NCI-H2081 (cell line): Measurements from ENCODE around the gene ARMC2.

ENCODE experiments used
- DNase-seq, 2 experiments: peaks; one replicate each; lab custom pipeline; 2025; lab: John Stamatoyannopoulos, UW

The ARMC2 gene

GRCh38 chr6:108988296-108988695, 140.1 kb downstream of the ARMC2 start:
- DNase-seq, result no peak

GRCh38 chr6:108988765-108989164, 140.5 kb downstream of the ARMC2 start:
- DNase-seq, result no peak

DNA sequence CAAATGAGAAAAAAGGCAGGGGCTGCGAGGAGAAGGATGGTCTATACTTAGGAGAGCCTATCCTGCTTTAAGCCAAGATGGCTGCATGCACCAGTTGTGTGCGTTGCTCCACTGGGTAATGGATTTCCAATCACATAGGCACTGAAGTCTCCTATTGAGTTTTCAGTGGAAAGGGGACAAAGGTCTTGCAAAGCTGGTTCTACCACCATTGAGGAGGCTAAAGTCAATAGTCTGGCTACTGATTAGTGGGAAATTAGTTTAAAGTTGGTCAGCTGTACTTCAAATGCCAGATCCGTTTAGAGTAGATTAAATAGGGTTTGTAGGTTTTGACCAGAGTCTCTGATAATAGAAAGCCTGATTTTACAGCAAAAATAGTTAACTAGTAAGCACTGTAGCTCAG, 141.5 kb downstream of the ARMC2 start:
- DNase-seq, result no peak

GRCh38 chr6:108993876-108994275, 145.7 kb downstream of the ARMC2 start:
- DNase-seq, result no peak

DNA sequence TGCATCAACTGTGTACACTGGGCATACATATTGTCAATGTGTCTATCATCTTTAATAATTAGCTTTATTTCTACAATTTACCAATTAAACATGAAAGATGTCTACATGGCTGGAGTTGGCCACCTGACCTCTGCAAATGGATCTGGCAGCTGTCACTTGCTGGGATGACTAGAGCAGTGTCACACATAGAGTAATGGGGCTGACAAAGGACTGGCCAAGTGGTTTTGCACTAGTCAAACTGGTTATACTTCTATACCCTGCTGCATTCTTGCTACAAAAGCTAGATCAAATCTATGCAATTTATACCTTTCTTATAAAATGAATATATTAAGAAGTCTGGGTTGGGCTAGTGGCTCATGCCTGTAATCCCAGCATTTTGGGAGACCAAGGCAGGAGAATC, 147.1 kb downstream of the ARMC2 start:
- DNase-seq, result no peak

GRCh38 chr6:108996208-108996607, 148.0 kb downstream of the ARMC2 start:
- no peak for DNase-seq

- DNase-seq, result no peak
Observed at GRCh38 chr6:108998485-108998884, 150.3 kb downstream of the ARMC2 start.

GRCh38 chr6:108999428-108999827, 151.2 kb downstream of the ARMC2 start:
- no peak for DNase-seq

DNA sequence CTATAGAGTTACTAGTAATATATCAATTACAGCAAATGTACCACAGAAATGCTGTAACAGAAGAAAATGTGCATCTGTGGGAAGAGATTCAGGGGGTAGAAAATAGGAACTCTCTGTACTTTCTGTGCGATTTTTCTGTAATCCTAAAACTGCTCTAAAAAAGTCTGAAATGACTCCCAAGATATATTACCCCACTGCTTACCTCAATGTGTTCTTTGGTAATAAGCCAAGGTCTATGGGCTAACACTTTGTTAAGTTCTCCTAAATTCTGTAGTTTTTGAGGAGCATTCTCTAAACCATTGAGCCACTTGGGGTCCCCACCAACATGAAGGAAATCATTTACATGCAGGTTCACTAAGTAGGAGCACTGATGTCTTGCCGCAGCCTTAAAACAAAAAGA, 152.1 kb downstream of the ARMC2 start:
- no peak for DNase-seq

- no peak for DNase-seq
Observed at GRCh38 chr6:109001291-109001894, 153.2 kb downstream of the ARMC2 start.

- DNase-seq, result no peak
Observed at GRCh38 chr6:109002051-109002697, 154.0 kb downstream of the ARMC2 start.

DNA sequence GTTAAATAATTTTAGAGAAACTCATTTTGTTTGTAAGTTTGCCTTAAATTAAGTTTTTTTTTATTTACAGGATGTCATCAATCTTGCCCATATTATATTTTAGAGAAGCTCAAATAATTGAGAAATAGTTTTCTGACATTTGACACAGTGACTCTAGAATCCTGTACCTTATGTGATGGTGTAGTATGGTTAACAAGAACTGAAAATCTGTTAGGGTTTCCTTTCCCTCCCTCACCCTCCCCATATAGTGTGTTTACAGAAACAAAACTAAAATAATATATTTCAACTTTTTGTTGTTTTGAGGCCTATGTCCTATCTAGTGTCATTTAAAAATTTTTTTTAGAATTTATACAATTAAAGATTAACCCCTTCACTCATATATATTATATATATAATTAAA, 154.7 kb downstream of the ARMC2 start:
- no peak for DNase-seq

- DNase-seq, result no peak
Observed at GRCh38 chr6:109006818-109007217, 158.6 kb downstream of the ARMC2 start.

- no peak for DNase-seq
Observed at GRCh38 chr6:109007521-109007920, 159.3 kb downstream of the ARMC2 start.

DNA sequence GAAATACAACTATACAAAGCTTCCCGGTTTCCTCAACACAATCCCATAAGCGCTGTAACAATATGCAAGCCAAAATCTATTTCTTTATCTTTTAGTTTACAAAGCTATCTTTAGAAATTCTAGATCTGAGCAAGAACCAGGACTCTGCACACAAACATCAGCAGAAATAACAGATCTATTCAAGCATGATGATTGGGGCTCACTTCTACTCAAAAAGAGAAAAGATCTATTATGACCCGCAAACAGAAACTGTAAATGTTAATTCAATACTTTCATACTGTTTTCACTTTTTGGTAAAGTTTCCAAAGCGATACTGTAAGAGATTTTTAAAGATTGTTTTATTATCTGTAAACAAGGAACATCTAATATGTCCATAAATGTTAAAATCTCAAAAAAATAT, 159.8 kb downstream of the ARMC2 start:
- DNase-seq, result no peak

GRCh38 chr6:109008537-109009235, 160.5 kb downstream of the ARMC2 start:
- DNase-seq, result peak in 1 of 2 experiments; percentile 6

- DNase-seq, result peak; percentile 61 to 78
Observed at GRCh38 chr6:109009236-109009961, 161.2 kb downstream of the ARMC2 start.

- DNase-seq, result no peak
Observed at GRCh38 chr6:109009962-109010704, 161.9 kb downstream of the ARMC2 start.

DNA sequence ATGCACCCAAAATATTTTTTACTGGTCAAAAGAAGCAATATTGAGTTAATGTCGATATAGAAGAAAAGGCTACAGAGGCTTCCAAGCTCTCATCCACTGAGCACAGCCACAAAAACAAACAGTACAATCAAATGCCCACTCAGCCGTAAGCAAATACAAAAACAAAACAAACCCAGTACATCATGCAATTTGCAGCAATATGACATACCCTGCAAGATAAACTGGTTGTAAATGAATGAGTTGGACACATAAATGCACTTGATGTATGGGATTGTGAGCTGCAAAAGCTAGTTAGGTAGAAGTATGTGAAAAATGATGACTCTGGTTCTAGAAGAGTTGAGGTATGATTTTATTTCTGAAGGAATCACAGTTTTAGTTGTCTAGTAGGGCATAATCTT, 162.5 kb downstream of the ARMC2 start:
- DNase-seq, result peak in 1 of 2 experiments; percentile 0

DNA sequence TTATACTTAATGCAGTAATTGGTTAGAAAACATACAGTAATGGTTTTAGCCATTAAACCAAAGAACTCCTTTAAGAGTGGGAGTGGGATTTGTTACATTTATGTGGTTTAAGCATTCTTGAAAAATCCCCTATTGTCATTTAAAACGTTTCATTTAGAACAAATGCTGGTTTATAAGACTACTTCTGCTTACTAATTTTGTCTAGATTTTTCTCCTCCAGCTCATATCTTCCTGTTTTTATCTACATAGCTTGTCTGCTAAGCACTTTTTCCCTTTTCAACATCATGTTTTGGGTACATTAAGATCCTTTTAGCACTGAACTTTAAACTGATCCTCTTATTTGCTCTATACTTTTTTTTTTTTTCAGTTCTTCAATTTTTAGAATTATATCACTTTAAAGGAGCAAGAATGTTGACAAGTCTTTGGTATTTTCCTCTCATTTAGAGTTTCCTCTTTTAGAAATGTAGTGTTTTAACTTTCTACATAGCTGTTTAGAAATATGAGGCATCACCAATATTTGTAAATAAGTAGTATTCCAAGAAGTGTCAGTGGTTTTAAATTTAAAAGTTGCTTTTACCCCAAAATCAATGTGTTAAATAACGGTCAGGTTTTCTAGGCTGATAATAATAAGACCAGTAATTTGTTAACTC, 165.6 kb downstream of the ARMC2 start:
- no peak for DNase-seq

DNA sequence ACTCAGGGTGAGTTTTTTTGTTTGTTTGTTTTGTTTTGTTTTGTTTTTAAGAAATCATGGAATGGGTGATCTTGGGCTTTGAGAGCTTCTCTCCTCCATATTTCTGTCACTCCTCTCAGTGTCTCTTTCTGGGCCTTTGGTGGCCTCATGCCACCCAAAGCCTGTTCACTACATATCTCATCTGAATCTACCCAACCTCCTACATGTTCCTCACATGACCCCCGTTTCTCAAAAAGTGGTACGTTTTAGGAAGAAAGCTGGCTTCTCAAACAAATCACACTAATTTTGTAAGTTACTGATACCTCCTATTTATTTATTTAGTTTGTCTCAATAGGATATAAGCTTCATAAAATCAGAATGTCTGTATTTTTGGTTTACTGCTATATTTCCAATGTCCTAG, 166.4 kb downstream of the ARMC2 start:
- DNase-seq, result no peak

DNA sequence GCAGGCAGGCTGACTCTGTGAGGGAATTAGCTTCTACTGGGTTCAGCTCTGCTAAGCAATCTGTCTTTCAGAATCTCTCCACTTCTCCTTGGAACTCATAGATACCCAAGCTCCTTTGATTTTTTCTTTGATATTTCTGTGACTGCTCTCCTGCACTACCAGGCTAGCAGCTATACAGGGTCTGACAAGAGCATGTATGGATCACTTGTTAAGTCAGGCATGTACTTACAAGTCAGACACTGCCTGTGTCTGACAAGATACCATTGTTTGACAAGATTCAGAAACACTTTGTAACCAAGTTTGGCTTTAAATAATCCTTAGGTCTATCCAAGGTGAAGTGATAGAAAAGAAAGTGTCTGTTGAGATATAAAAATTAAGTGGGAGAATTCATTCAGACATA, 167.0 kb downstream of the ARMC2 start:
- DNase-seq, result no peak
